ENCODE data around the gene CER1.

- TF ChIP-seq GLIS3 (CRISPR knock-in tag; IDR thresholded peaks at IDR 0.05) (no peak), PPARA (CRISPR knock-in tag; IDR thresholded peaks at IDR 0.05; ENCODE audit: borderline replicate concordance) (no peak), PATZ1 (CRISPR knock-in tag; IDR thresholded peaks at IDR 0.05; ENCODE audit: borderline replicate concordance) (no peak), ISL1 (CRISPR knock-in tag; IDR thresholded peaks at IDR 0.05) (no peak), ESRRG (CRISPR knock-in tag; IDR thresholded peaks at IDR 0.05) (no peak), ZFP3 (CRISPR knock-in tag; IDR thresholded peaks at IDR 0.05) (no peak), ARNTL (CRISPR knock-in tag; IDR thresholded peaks at IDR 0.05; ENCODE audit: borderline replicate concordance, low read depth) (no peak), ZNF70 (CRISPR knock-in tag; IDR thresholded peaks at IDR 0.05) (no peak), ZNF565 (CRISPR knock-in tag; conservative IDR thresholded peaks at IDR 0.05; ENCODE audit: low read depth) (no peak)
Observed at GRCh38 chr9:14713187-14713767, 9.3 kb downstream of the CER1 start.
